ENCODE measurements around the gene CKMT1B.
"Not testable (repeated sequence)": the region's sequence is repeated elsewhere in the genome, so short reads cannot be mapped to it uniquely, and the experiment has no call there.

CKMT1B gene

DNA sequence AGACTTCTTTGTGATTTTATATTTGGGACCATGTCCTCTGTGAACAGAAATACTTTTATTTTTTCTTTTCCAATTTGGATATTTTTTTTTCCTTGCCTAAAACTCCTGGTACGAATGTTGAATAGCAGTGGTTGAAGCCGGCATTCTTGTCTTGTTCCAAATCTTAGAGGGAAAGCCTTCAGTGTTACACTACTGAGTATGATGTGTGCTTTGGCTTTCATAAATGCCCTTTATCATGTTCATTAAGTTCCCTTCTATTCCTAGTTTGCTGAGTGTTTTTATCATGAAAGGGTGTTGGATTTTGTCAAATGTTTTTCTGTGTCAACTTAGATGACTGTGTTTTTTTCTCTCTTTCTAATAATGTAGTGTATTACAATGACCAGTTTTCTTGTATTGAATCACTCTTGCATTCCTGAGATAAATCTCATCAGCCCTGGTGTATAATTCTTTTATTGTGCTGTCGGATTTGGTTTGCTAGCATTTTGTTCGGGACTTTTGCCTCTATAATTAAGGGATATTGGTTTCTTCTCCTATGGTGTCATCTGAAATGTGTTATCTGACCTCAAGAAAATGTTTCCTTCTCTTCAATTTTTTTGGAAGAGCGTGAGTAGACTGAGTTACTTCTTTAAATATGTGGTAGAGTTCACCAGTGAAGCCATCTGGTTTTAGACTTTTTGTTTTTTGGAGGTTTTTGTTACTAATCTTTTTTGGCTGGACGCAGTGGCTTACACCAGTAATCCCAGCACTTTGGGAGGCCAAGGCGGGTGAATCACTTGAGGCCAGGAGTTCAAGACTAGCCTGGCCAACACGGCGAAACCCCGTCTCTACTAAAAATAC, 43.1 kb upstream of the CKMT1B start:
- Histone ChIP-seq H4K20me1 (ENCODE audit: insufficient read depth) (no peaks in the 10 kb centered on the region), H3K36me3 (ENCODE audit: insufficient read depth) (no peaks in the 10 kb centered on the region), H3K4me2 (no peak overlapping the region), H3K79me2 (ENCODE audit: insufficient read depth, low read depth) (no peaks in the 10 kb centered on the region), H3K4me1 (ENCODE audit: low read depth, poor library complexity, severe bottlenecking) (no peaks in the 10 kb centered on the region), H2AFZ (ENCODE audit: low read depth) (no peak overlapping the region), H3K4me3 (IDR thresholded peaks at IDR 0.05; ENCODE audit: insufficient read depth, low read depth, low read length) (no peak overlapping the region), H3K27ac (no peak overlapping the region), H3K27me3 (ENCODE audit: insufficient read depth, low read depth) (no peaks in the 10 kb centered on the region), H3K9ac (no peak overlapping the region)
- TF ChIP-seq, protein P1, sequence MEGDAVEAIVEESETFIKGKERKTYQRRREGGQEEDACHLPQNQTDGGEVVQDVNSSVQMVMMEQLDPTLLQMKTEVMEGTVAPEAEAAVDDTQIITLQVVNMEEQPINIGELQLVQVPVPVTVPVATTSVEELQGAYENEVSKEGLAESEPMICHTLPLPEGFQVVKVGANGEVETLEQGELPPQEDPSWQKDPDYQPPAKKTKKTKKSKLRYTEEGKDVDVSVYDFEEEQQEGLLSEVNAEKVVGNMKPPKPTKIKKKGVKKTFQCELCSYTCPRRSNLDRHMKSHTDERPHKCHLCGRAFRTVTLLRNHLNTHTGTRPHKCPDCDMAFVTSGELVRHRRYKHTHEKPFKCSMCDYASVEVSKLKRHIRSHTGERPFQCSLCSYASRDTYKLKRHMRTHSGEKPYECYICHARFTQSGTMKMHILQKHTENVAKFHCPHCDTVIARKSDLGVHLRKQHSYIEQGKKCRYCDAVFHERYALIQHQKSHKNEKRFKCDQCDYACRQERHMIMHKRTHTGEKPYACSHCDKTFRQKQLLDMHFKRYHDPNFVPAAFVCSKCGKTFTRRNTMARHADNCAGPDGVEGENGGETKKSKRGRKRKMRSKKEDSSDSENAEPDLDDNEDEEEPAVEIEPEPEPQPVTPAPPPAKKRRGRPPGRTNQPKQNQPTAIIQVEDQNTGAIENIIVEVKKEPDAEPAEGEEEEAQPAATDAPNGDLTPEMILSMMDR (conservative IDR thresholded peaks at IDR 0.05; ENCODE audit: low read depth, low read length) = no peak

DNA sequence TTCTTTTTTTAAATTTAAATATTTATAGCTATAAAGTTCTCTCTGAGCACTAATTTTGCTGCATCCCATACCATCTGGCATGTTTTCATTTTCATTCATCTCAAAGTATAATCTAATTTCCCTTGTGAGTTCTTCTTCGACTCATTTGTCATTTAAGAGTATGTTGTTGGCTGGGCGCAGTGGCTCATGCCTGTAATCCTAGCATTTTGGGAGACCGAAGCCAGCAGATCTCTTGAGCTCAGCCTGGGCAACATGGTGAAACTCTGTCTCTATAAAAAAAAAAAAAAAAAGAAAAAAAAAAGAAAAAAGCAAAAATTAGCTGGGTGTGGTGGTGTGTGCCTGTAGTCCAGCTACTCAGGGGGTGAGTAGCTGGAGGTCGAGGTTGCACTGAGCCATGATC, 41.6 kb upstream of the CKMT1B start:
- Histone ChIP-seq H3K27ac (no peak overlapping the region), H4K20me1 (ENCODE audit: insufficient read depth) (no peaks in the 10 kb centered on the region), H3K79me2 (ENCODE audit: insufficient read depth, low read depth) (no peaks in the 10 kb centered on the region), H3K36me3 (ENCODE audit: insufficient read depth) (no peaks in the 10 kb centered on the region), H2AFZ (ENCODE audit: low read depth) (no peak overlapping the region), H3K4me2 (no peak overlapping the region), H3K4me3 (IDR thresholded peaks at IDR 0.05; ENCODE audit: insufficient read depth, low read depth, low read length) (no peak overlapping the region), H3K4me1 (ENCODE audit: low read depth, poor library complexity, severe bottlenecking) (no peaks in the 10 kb centered on the region), H3K27me3 (ENCODE audit: insufficient read depth, low read depth) (no peaks in the 10 kb centered on the region), H3K9ac (no peak overlapping the region)
- TF ChIP-seq, protein P1 (conservative IDR thresholded peaks at IDR 0.05; ENCODE audit: low read depth, low read length) = no peak

DNA sequence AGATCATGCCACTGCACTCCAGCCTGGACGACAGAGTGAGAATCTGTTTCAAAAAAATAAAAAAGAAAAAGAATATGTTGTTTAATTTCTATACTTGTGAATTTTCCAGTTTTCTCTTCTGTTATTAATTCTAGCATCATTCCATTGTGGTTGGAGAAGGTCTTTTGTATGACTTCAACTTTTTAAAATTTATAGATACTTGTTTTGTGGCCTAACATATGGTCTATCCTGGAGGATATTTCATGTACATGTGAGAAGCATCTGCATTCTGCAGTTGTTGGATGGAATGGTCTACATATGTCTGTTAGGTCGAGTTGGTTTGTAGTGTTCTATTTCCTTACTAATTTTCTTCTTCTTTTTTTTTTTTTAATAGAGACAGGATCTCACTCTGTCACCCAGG, 40.8 kb upstream of the CKMT1B start:
- no peaks in the 10 kb centered on the region for H3K27me3 ChIP-seq (ENCODE audit: insufficient read depth, low read depth)
- H3K27ac ChIP-seq = no peak overlapping the region
- H4K20me1 ChIP-seq (ENCODE audit: insufficient read depth) = no peaks in the 10 kb centered on the region
- H3K4me2 ChIP-seq = no peak overlapping the region
- H3K4me3 ChIP-seq (IDR thresholded peaks at IDR 0.05; ENCODE audit: insufficient read depth, low read depth, low read length) = no peak overlapping the region
- H3K36me3 ChIP-seq (ENCODE audit: insufficient read depth) = no peaks in the 10 kb centered on the region
- no peaks in the 10 kb centered on the region for H3K4me1 ChIP-seq (ENCODE audit: low read depth, poor library complexity, severe bottlenecking)
- no peak overlapping the region for H2AFZ ChIP-seq (ENCODE audit: low read depth)
- TF ChIP-seq, protein P1 (conservative IDR thresholded peaks at IDR 0.05; ENCODE audit: low read depth, low read length) = no peak
- H3K9ac ChIP-seq = no peak overlapping the region
- no peaks in the 10 kb centered on the region for H3K79me2 ChIP-seq (ENCODE audit: insufficient read depth, low read depth)

DNA sequence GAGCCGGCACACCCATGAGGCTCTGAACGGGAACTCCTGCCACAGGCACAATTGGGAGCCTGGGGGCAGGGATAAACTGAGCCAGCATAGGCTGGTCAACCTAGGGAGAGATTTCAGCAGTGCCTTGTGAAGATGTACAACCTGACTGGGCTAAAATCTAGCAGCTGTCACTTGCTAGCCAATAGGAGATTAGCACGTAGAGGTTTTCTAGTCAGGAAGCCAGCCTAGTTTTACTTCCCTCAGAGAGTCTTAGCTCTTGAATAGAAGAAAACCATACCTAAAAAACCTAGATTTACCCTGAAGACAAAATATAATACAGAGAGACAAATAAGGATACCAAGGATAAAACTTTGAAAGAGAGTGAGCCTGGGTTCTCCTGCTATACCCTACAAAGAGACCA, 31.1 kb upstream of the CKMT1B start:
- H4K20me1 ChIP-seq (ENCODE audit: insufficient read depth); H2AFZ ChIP-seq (ENCODE audit: low read depth); H3K4me1 ChIP-seq (ENCODE audit: low read depth, poor library complexity, severe bottlenecking); H3K27me3 ChIP-seq (ENCODE audit: insufficient read depth, low read depth); H3K79me2 ChIP-seq (ENCODE audit: insufficient read depth, low read depth); H3K9ac ChIP-seq; H3K4me3 ChIP-seq (IDR thresholded peaks at IDR 0.05; ENCODE audit: insufficient read depth, low read depth, low read length); H3K4me2 ChIP-seq; H3K36me3 ChIP-seq (ENCODE audit: insufficient read depth); H3K27ac ChIP-seq: not testable (repeated sequence)

DNA sequence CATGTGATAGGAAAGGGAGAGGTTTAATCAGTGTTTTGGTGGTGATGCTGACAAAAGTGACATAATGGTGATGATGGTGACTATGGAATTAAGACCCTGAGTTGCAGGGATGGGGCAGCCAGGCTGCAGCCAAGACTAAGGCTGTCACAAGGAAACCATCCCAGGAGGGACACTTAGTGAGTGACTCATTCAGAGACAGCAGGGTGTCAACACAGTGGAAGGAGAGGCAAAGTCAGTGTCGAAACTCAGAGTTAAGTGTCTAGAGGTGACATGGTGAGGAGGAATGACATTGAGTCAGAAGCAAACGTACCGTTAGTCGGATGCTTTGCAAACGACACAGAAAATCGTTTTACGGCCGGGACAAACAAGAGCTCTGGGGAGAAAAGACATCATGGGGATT, 30.0 kb upstream of the CKMT1B start:
- not testable (repeated sequence) for H3K27ac ChIP-seq; H3K36me3 ChIP-seq (ENCODE audit: insufficient read depth); H3K4me2 ChIP-seq; H3K79me2 ChIP-seq (ENCODE audit: insufficient read depth, low read depth); H3K27me3 ChIP-seq (ENCODE audit: insufficient read depth, low read depth); H3K4me3 ChIP-seq (IDR thresholded peaks at IDR 0.05; ENCODE audit: insufficient read depth, low read depth, low read length); H3K9ac ChIP-seq; H2AFZ ChIP-seq (ENCODE audit: low read depth); H4K20me1 ChIP-seq (ENCODE audit: insufficient read depth); H3K4me1 ChIP-seq (ENCODE audit: low read depth, poor library complexity, severe bottlenecking)

DNA sequence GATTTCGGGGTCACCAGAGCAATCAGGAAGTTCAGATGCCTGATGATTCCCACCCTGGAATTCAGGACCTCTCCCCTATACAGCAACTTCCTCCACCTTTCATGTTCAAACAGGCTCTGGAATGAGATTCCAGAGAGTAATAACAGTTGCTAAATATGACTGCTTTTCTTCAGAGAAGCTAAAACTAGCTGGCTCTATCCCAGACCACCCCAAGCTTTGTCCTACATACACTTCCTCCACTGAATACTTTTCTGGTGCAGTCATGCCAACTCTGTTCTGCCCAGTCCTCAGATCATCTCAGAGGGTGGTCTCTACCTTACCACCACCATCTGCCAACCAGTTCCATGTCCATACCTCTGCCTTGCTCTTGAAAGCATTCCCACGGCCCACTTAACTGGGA, 27.2 kb upstream of the CKMT1B start:
- H3K4me1 ChIP-seq (ENCODE audit: low read depth, poor library complexity, severe bottlenecking) = not testable (repeated sequence)

DNA sequence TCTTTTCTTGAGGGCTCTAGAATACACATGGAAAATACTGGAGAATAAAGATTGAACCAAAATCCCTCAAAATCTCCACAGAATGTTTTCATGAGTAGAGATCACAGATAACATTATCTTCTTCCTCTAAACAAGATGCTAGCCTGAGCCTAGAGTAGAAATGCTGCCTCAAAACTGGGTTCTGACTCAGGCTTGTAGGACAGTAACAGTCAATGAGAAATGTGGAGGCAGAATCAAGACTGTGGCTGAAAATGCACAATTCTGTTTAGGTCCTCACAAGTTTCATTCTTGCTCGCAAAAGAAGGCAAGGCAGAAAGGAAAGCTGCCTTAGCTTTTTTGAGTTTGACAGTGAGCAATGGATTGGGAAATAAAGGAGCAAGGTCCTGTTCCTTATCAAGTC, 19.2 kb upstream of the CKMT1B start:
- H3K79me2 ChIP-seq (ENCODE audit: insufficient read depth, low read depth); H2AFZ ChIP-seq (ENCODE audit: low read depth); H4K20me1 ChIP-seq (ENCODE audit: insufficient read depth); H3K4me1 ChIP-seq (ENCODE audit: low read depth, poor library complexity, severe bottlenecking); H3K4me3 ChIP-seq (IDR thresholded peaks at IDR 0.05; ENCODE audit: insufficient read depth, low read depth, low read length); H3K36me3 ChIP-seq (ENCODE audit: insufficient read depth); H3K27ac ChIP-seq; H3K4me2 ChIP-seq; H3K9ac ChIP-seq; H3K27me3 ChIP-seq (ENCODE audit: insufficient read depth, low read depth): not testable (repeated sequence)

More for the DNA sequence above, 27.2 kb upstream of the CKMT1B start:
- H3K4me3 ChIP-seq (IDR thresholded peaks at IDR 0.05; ENCODE audit: insufficient read depth, low read depth, low read length); H3K27ac ChIP-seq; H3K36me3 ChIP-seq (ENCODE audit: insufficient read depth); H2AFZ ChIP-seq (ENCODE audit: low read depth); H3K27me3 ChIP-seq (ENCODE audit: insufficient read depth, low read depth); H3K79me2 ChIP-seq (ENCODE audit: insufficient read depth, low read depth); H3K9ac ChIP-seq; H4K20me1 ChIP-seq (ENCODE audit: insufficient read depth); H3K4me2 ChIP-seq: not testable (repeated sequence)
